Mesenchymal stem cell (in vitro differentiated cells and primary cell): ENCODE data around the gene CDK12.
"Not testable (repeated sequence)": the region's sequence is repeated elsewhere in the genome, so short reads cannot be mapped to it uniquely, and the experiment has no call there.

Experiments used
- DNase-seq: peaks from one replicate; pipeline ENCODE4 v3.0.0-alpha.2; 2013
- H2AFZ ChIP-seq: one replicate; pipeline ENCODE4 v1.6.1; 2013; ENCODE audit warnings: low read depth, mild to moderate bottlenecking, control low read depth, inconsistent platforms, low read length, moderate library complexity
- H2AK5ac ChIP-seq: 2 replicates; pipeline ENCODE4 v1.6.1; 2013; ENCODE audit warnings: low read length, moderate library complexity, mild to moderate bottlenecking, inconsistent platforms; ENCODE audit not compliant: severe bottlenecking
- H2BK120ac ChIP-seq: one replicate; pipeline ENCODE4 v1.6.1; 2013; ENCODE audit warnings: low read depth, mild to moderate bottlenecking, inconsistent platforms, low read length, moderate library complexity
- H2BK12ac ChIP-seq, 2 experiments: one replicate each; pipeline ENCODE4 v1.6.1; 2013; ENCODE audit warnings: inconsistent platforms in 2 of 2, low read length in 2 of 2, mild to moderate bottlenecking in 2 of 2, moderate library complexity in 2 of 2, control low read depth in 1 of 2
- H2BK15ac ChIP-seq: one replicate; pipeline ENCODE4 v1.6.1; 2013; ENCODE audit warnings: mild to moderate bottlenecking, low read depth, inconsistent platforms; ENCODE audit not compliant: poor library complexity, severe bottlenecking
- H2BK5ac ChIP-seq: 2 replicates; pipeline ENCODE4 v1.6.1; 2013; ENCODE audit warnings: low read depth, mild to moderate bottlenecking, low read length, control low read depth, inconsistent platforms; ENCODE audit not compliant: poor library complexity, severe bottlenecking
- H3K14ac ChIP-seq, 2 experiments: one replicate each; pipeline ENCODE4 v1.6.1; 2013; ENCODE audit warnings: inconsistent platforms in 2 of 2, low read length in 2 of 2, control low read depth in 1 of 2, mild to moderate bottlenecking in 1 of 2, moderate library complexity in 1 of 2
- H3K18ac ChIP-seq, 2 experiments: one replicate each; pipeline ENCODE4 v1.6.1; 2013; ENCODE audit warnings: inconsistent platforms in 2 of 2, low read length in 2 of 2, control low read depth in 1 of 2, low read depth in 1 of 2, mild to moderate bottlenecking in 1 of 2
- H3K23ac ChIP-seq, 2 experiments: one replicate each; pipeline ENCODE4 v1.6.1; 2013; ENCODE audit warnings: inconsistent platforms in 2 of 2, low read length in 2 of 2, mild to moderate bottlenecking in 2 of 2, moderate library complexity in 2 of 2, control low read depth in 1 of 2
- H3K27ac ChIP-seq: 2 replicates; pipeline ENCODE4 v1.5.1; 2013; ENCODE audit warnings: mild to moderate bottlenecking, moderate library complexity, low read length, control low read depth, inconsistent platforms; ENCODE audit not compliant: poor library complexity, severe bottlenecking
- H3K27me3 ChIP-seq, 2 experiments: 2 replicates each; pipeline versions ENCODE4 v1.6.1 to v1.7.0; 2013; ENCODE audit warnings: low read length in 2 of 2, mild to moderate bottlenecking in 2 of 2, moderate library complexity in 2 of 2, control low read depth in 1 of 2, inconsistent platforms in 1 of 2; ENCODE audit not compliant: control insufficient read depth in 1 of 2, insufficient read depth in 1 of 2
- H3K36me3 ChIP-seq, 2 experiments: 2 replicates each; pipeline versions ENCODE4 v1.6.1 to v1.7.0; 2013; ENCODE audit warnings: low read length in 2 of 2, control low read depth in 1 of 2, inconsistent platforms in 1 of 2, low read depth in 1 of 2, mild to moderate bottlenecking in 1 of 2; ENCODE audit not compliant: insufficient read depth in 2 of 2, control insufficient read depth in 1 of 2
- H3K4ac ChIP-seq, 2 experiments: one replicate each; pipeline ENCODE4 v1.6.1; 2013; ENCODE audit warnings: inconsistent platforms in 2 of 2, low read length in 2 of 2, mild to moderate bottlenecking in 2 of 2, moderate library complexity in 2 of 2, control low read depth in 1 of 2, low read depth in 1 of 2
- H3K4me1 ChIP-seq: 2 replicates; pipeline ENCODE4 v1.6.1; 2013; ENCODE audit warnings: low read depth, low read length, control low read depth; ENCODE audit not compliant: control insufficient read depth, insufficient read depth
- H3K4me2 ChIP-seq: 2 replicates; pipeline ENCODE4 v1.6.1; 2013; ENCODE audit warnings: low read length, mild to moderate bottlenecking, inconsistent platforms; ENCODE audit not compliant: poor library complexity, severe bottlenecking
- H3K4me3 ChIP-seq, 2 experiments: 2 replicates each; pipeline versions ENCODE4 v1.5.1 to v1.7.0; 2013; ENCODE audit warnings: low read length in 2 of 2, mild to moderate bottlenecking in 2 of 2, control low read depth in 1 of 2, low read depth in 1 of 2; ENCODE audit not compliant: insufficient read depth in 1 of 2
- H3K79me1 ChIP-seq: replicated peaks from 2 replicates; pipeline ENCODE4 v1.6.1; 2013; ENCODE audit warnings: mild to moderate bottlenecking, control low read depth, low read length, inconsistent platforms; ENCODE audit not compliant: poor library complexity, severe bottlenecking
- H3K9ac ChIP-seq: 2 replicates; pipeline ENCODE4 v1.7.0; 2013; ENCODE audit warnings: mild to moderate bottlenecking, low read length, moderate library complexity
- H3K9me3 ChIP-seq: 2 replicates; pipeline ENCODE4 v1.7.0; 2013; ENCODE audit warnings: mild to moderate bottlenecking, low read length; ENCODE audit not compliant: control insufficient read depth
- H4K8ac ChIP-seq: one replicate; pipeline ENCODE4 v1.6.1; 2013; ENCODE audit warnings: inconsistent platforms, mild to moderate bottlenecking, low read length, moderate library complexity
- H4K91ac ChIP-seq: one replicate; pipeline ENCODE4 v1.6.1; 2013; ENCODE audit warnings: mild to moderate bottlenecking, low read length, inconsistent platforms
- WGBS: methylation state at CpG from one replicate; pipeline ENCODE4 v1.1.7; 2013; ENCODE audit warnings: mixed read lengths; 5-methylcytosine and 5-hydroxymethylcytosine counted together

Gene CDK12

GRCh38 chr17:39543664-39544063 is 82.4 kb downstream of the CDK12 start:
- H3K4me1 ChIP-seq, result no peaks in the 10 kb centered on the region
- no peak overlapping the region for H3K9ac ChIP-seq
- no peak overlapping the region for H2BK12ac ChIP-seq
- H4K8ac ChIP-seq, result no peak overlapping the region
- H3K27me3 ChIP-seq, result no peaks in the 10 kb centered on the region
- H3K36me3 ChIP-seq, result peaks cover 14 to 29% of the 10 kb centered on the region in 2 experiments
- no peak overlapping the region for H2BK5ac ChIP-seq
- no peak overlapping the region for H2AK5ac ChIP-seq
- no peak overlapping the region for H2BK15ac ChIP-seq
- H3K4ac ChIP-seq, result no peak overlapping the region
- no peaks in the 10 kb centered on the region for H3K9me3 ChIP-seq
- no peak overlapping the region for H3K18ac ChIP-seq
- no peak overlapping the region for H4K91ac ChIP-seq
- no peak overlapping the region for H3K4me3 ChIP-seq
- no peak overlapping the region for H3K23ac ChIP-seq
- H3K27ac ChIP-seq, result no peak overlapping the region
- no peak for DNase-seq
- no peak overlapping the region for H2AFZ ChIP-seq
- no peak overlapping the region for H3K4me2 ChIP-seq
- no peak overlapping the region for H2BK120ac ChIP-seq
- H3K79me1 ChIP-seq, result no peaks in the 10 kb centered on the region
- no peak overlapping the region for H3K14ac ChIP-seq

GRCh38 chr17:39544361-39544760 is 83.1 kb downstream of the CDK12 start:
- not testable (repeated sequence) for H4K91ac ChIP-seq, H3K9me3 ChIP-seq, H3K27me3 ChIP-seq, H3K4me1 ChIP-seq, H3K23ac ChIP-seq, H3K79me1 ChIP-seq, DNase-seq, H3K4ac ChIP-seq, H2BK12ac ChIP-seq, H4K8ac ChIP-seq, H2BK15ac ChIP-seq, H3K9ac ChIP-seq, H2AFZ ChIP-seq, H3K14ac ChIP-seq, H2BK120ac ChIP-seq, H3K18ac ChIP-seq, H3K4me2 ChIP-seq, H2BK5ac ChIP-seq, H3K4me3 ChIP-seq, H2AK5ac ChIP-seq, H3K27ac ChIP-seq
- 91% methylated on average over 12 of the region's 12 CpGs for WGBS
- peaks cover 21 to 36% of the 10 kb centered on the region in 2 experiments for H3K36me3 ChIP-seq

GRCh38 chr17:39547713-39548478 is 86.6 kb downstream of the CDK12 start:
- H2AK5ac ChIP-seq, result no peak overlapping the region
- H3K36me3 ChIP-seq, result peaks cover 30 to 58% of the 10 kb centered on the region in 2 experiments
- H2BK15ac ChIP-seq, result no peak overlapping the region
- peaks cover 2% of the 10 kb centered on the region for H3K79me1 ChIP-seq
- no peak overlapping the region for H2BK12ac ChIP-seq
- no peak overlapping the region for H3K9ac ChIP-seq
- no peaks in the 10 kb centered on the region for H3K27me3 ChIP-seq
- H4K91ac ChIP-seq, result no peak overlapping the region
- H2BK5ac ChIP-seq, result no peak overlapping the region
- H3K23ac ChIP-seq, result no peak overlapping the region
- 29% methylated on average over 5 of the region's 5 CpGs for WGBS
- no peak overlapping the region for H3K4me2 ChIP-seq
- no peaks in the 10 kb centered on the region for H3K9me3 ChIP-seq
- H3K4me3 ChIP-seq, result no peak overlapping the region
- DNase-seq, result peak; percentile 38
- H3K4ac ChIP-seq, result no peak overlapping the region
- H3K27ac ChIP-seq, result no peak overlapping the region
- H2BK120ac ChIP-seq, result no peak overlapping the region
- no peak overlapping the region for H4K8ac ChIP-seq
- no peaks in the 10 kb centered on the region for H3K4me1 ChIP-seq
- no peak overlapping the region for H3K18ac ChIP-seq
- H3K14ac ChIP-seq, result no peak overlapping the region
- H2AFZ ChIP-seq, result no peak overlapping the region

- H3K36me3 ChIP-seq, result peaks cover 30 to 64% of the 10 kb centered on the region in 2 experiments
- no peak for DNase-seq
- H3K9me3 ChIP-seq, result no peaks in the 10 kb centered on the region
- peaks cover 2% of the 10 kb centered on the region for H3K79me1 ChIP-seq
- H4K8ac ChIP-seq, result no peak overlapping the region
- no peak overlapping the region for H3K4me2 ChIP-seq
- no peak overlapping the region for H3K14ac ChIP-seq
- H4K91ac ChIP-seq, result no peak overlapping the region
- no peak overlapping the region for H2BK5ac ChIP-seq
- no peaks in the 10 kb centered on the region for H3K27me3 ChIP-seq
- no peak overlapping the region for H3K18ac ChIP-seq
- H2BK15ac ChIP-seq, result no peak overlapping the region
- H2BK120ac ChIP-seq, result no peak overlapping the region
- H3K27ac ChIP-seq, result no peak overlapping the region
- WGBS, result 97% methylated on average over 7 of the region's 7 CpGs
- H3K4ac ChIP-seq, result no peak overlapping the region
- H2AK5ac ChIP-seq, result no peak overlapping the region
- H2BK12ac ChIP-seq, result no peak overlapping the region
- H3K23ac ChIP-seq, result no peak overlapping the region
- H3K4me1 ChIP-seq, result peaks cover 6% of the 10 kb centered on the region
- H3K9ac ChIP-seq, result no peak overlapping the region
- H2AFZ ChIP-seq, result no peak overlapping the region
- H3K4me3 ChIP-seq, result no peak overlapping the region
Measured at GRCh38 chr17:39548494-39549225, 87.4 kb downstream of the CDK12 start.
